Measurements from ENCODE around the gene NELL2.

NELL2 gene

GRCh38 chr12:44677724-44678123 lies 198.4 kb downstream of the NELL2 start:
- H3K4me3 ChIP-seq (ENCODE audit: low read depth, low read length): no peak overlapping the region
- no peak for DNase-seq (ENCODE audit: low read depth)

GRCh38 chr12:44674875-44675274 lies 201.2 kb downstream of the NELL2 start:
- no peak for TF ChIP-seq CTCF (IDR thresholded peaks at IDR 0.05; ENCODE audit: insufficient read depth, low read depth, low read length, missing control alignments)
- DNase-seq (ENCODE audit: low read depth): no peak
- no peak overlapping the region for H3K4me3 ChIP-seq (ENCODE audit: low read depth, low read length)

More at GRCh38 chr12:44677724-44678123, 198.4 kb downstream of the NELL2 start:
- TF ChIP-seq CTCF (IDR thresholded peaks at IDR 0.05; ENCODE audit: insufficient read depth, low read depth, low read length, missing control alignments): no peak

GRCh38 chr12:44673811-44674210 lies 202.3 kb downstream of the NELL2 start:
- TF ChIP-seq CTCF (IDR thresholded peaks at IDR 0.05; ENCODE audit: insufficient read depth, low read depth, low read length, missing control alignments): no peak
- DNase-seq (ENCODE audit: low read depth): no peak
- no peak overlapping the region for H3K4me3 ChIP-seq (ENCODE audit: low read depth, low read length)

- no peak overlapping the region for H3K4me3 ChIP-seq (ENCODE audit: low read depth, low read length)
- TF ChIP-seq CTCF (IDR thresholded peaks at IDR 0.05; ENCODE audit: insufficient read depth, low read depth, low read length, missing control alignments): no peak
- no peak for DNase-seq (ENCODE audit: low read depth)
Measured at GRCh38 chr12:44672042-44672441, 204.1 kb downstream of the NELL2 start.

- H3K4me3 ChIP-seq (ENCODE audit: low read depth, low read length): no peak overlapping the region
- TF ChIP-seq CTCF (IDR thresholded peaks at IDR 0.05; ENCODE audit: insufficient read depth, low read depth, low read length, missing control alignments): no peak
- DNase-seq (ENCODE audit: low read depth): no peak
Measured at GRCh38 chr12:44668443-44668842, 207.7 kb downstream of the NELL2 start.

- no peak for TF ChIP-seq CTCF (IDR thresholded peaks at IDR 0.05; ENCODE audit: insufficient read depth, low read depth, low read length, missing control alignments)
- H3K4me3 ChIP-seq (ENCODE audit: low read depth, low read length): no peak overlapping the region
- no peak for DNase-seq (ENCODE audit: low read depth)
Measured at GRCh38 chr12:44667461-44667860, 208.7 kb downstream of the NELL2 start.

- DNase-seq (ENCODE audit: low read depth): no peak
- no peak overlapping the region for H3K4me3 ChIP-seq (ENCODE audit: low read depth, low read length)
- no peak for TF ChIP-seq CTCF (IDR thresholded peaks at IDR 0.05; ENCODE audit: insufficient read depth, low read depth, low read length, missing control alignments)
Measured at GRCh38 chr12:44663291-44663690, 212.8 kb downstream of the NELL2 start.
